Adrenal gland (tissue), 5 donors: Measurements from ENCODE around the gene PRICKLE2.

Experiments
- CTCF ChIP-seq, 6 experiments: fragments of 450-650 bp in 4 of 6; fragments of 200-600 bp in 2 of 6; sonication (generic) in 1 of 6; IDR thresholded peaks; 1 replicate in 5 of 6; 2 replicates in 1 of 6; pipeline versions ENCODE4 v1.5.1 to v1.8.0; 2016 to 2021; ENCODE audit warnings: antibody characterized with exemption in 6 of 6, mild to moderate bottlenecking in 2 of 6, moderate library complexity in 1 of 6
- POLR2A ChIP-seq, 2 donors: fragments of 450-650 bp; IDR thresholded peaks; one replicate each; pipeline ENCODE4 v1.6.1; 2017; ENCODE audit warnings: antibody characterized with exemption in 2 of 2, mild to moderate bottlenecking in 2 of 2, moderate library complexity in 1 of 2
- donor health status: DM: no; HTN: no; CAD: no.

- TF ChIP-seq CTCF (IDR thresholded peaks at IDR 0.05) (no peak), POLR2A (IDR thresholded peaks at IDR 0.05) (no peak)
These were observed 113.4 kb downstream of the PRICKLE2 start for GRCh38 chr3:64111872-64112271.
